Limb (tissue), 2 donors: ENCODE measurements around the gene ADGRF5.

Source experiments
- DNase-seq, 2 donors: peaks; one replicate each; pipeline ENCODE4 v3.0.0-alpha.2; 2016; ENCODE audit errors: extremely low spot score in 2 of 2

ADGRF5 gene

GRCh38 chr6:46828939-46829338, 92.8 kb downstream of the ADGRF5 start:
- no peak for DNase-seq

GRCh38 chr6:46821458-46821881, 100.3 kb downstream of the ADGRF5 start:
- no peak for DNase-seq

- no peak for DNase-seq
Observed at GRCh38 chr6:46819561-46819960, 102.2 kb downstream of the ADGRF5 start.

GRCh38 chr6:46816626-46817025, 105.1 kb downstream of the ADGRF5 start:
- DNase-seq: no peak

- DNase-seq: no peak
Observed at GRCh38 chr6:46815130-46815529, 106.6 kb downstream of the ADGRF5 start.

- DNase-seq: no peak
Observed at GRCh38 chr6:46808806-46809205, 112.9 kb downstream of the ADGRF5 start.
